ENCODE results near the gene CFAP65. TPM values are rescaled to one million over a fixed set of nuclear protein-coding genes. Genes with fewer than 3 reads are reported as not detected.

CFAP65 gene
- total and polyA plus RNA-seq, 9 of the 15 experiments (the other 6 are each of a cell fraction or from before 2014, with no cell fraction given): not detected

GRCh38 chr2:219038600-219038999, 2.7 kb downstream of the CFAP65 start:
- H4K20me1 ChIP-seq (replicated peaks; ENCODE audit: control insufficient read depth, insufficient read depth, low read length): no peaks in the 10 kb centered on the region
- TF ChIP-seq CHD4 (IDR thresholded peaks at IDR 0.05; ENCODE audit: insufficient read depth, insufficient replicate concordance, low read depth, low read length, poor library complexity, severe bottlenecking): no peak
- no peak for TF ChIP-seq TGIF2 (CRISPR knock-in tag; IDR thresholded peaks at IDR 0.05)
- no peak for TF ChIP-seq ARID2 (IDR thresholded peaks at IDR 0.05)
- no peak for TF ChIP-seq SRF (CRISPR knock-in tag; IDR thresholded peaks at IDR 0.05)
- no peak for TF ChIP-seq ETV6 (IDR thresholded peaks at IDR 0.05; ENCODE audit: borderline replicate concordance in 1 of 2, low read depth in 2 of 2, low read length in 1 of 2)
- TF ChIP-seq ETV6 (CRISPR knock-in tag; IDR thresholded peaks at IDR 0.05; ENCODE audit: borderline replicate concordance): no peak
- no peak for TF ChIP-seq MED1 (CRISPR knock-in tag; IDR thresholded peaks at IDR 0.05; ENCODE audit: borderline replicate concordance)
- TF ChIP-seq CBX8 (IDR thresholded peaks at IDR 0.05; ENCODE audit: borderline replicate concordance, extremely low read depth, low read depth, low read length, poor library complexity, severe bottlenecking): no peak
- TF ChIP-seq MAZ (CRISPR knock-in tag; conservative IDR thresholded peaks at IDR 0.05 in 1 of 2, IDR thresholded peaks at IDR 0.05 in 1 of 2): no peak
- no peak for TF ChIP-seq SNIP1 (IDR thresholded peaks at IDR 0.05; ENCODE audit: low read depth)
- TF ChIP-seq MTA3 (IDR thresholded peaks at IDR 0.05; ENCODE audit: borderline replicate concordance): no peak
- no peak for TF ChIP-seq NCOA2 (IDR thresholded peaks at IDR 0.05; ENCODE audit: partially characterized antibody in 2 of 2)
- no peak for TF ChIP-seq RBM17 (IDR thresholded peaks at IDR 0.05; ENCODE audit: borderline replicate concordance, low read depth, low read length)
- no peak overlapping the region for H3K4me3 ChIP-seq
- H3K4me1 ChIP-seq (replicated peaks in 1 of 2; ENCODE audit: control insufficient read depth in 2 of 2, insufficient read depth in 2 of 2, low read length in 2 of 2): no peaks in the 10 kb centered on the region
- H3K79me2 ChIP-seq (ENCODE audit: control insufficient read depth, insufficient read depth, low read length): no peaks in the 10 kb centered on the region
- H2AFZ ChIP-seq (ENCODE audit: low read depth, low read length): no peak overlapping the region
- no peak for FAIRE-seq
- intact Hi-C loops (cut with micrococcal nuclease): no loop called here
- H3K9ac ChIP-seq (ENCODE audit: insufficient read depth in 1 of 2, low read depth in 2 of 2, low read length in 2 of 2): no peak overlapping the region
- no peaks in the 10 kb centered on the region for H3K9me1 ChIP-seq (ENCODE audit: control insufficient read depth, insufficient read depth, low read length)
- H3K27me3 ChIP-seq (ENCODE audit: control insufficient read depth in 2 of 2, insufficient read depth in 2 of 2, low read length in 2 of 2): peaks cover 3 to 34% of the 10 kb centered on the region in 2 experiments; a peak in 4 of 5 replicates
- ATAC-seq: no peak
- CTCF ChIA-PET (ENCODE audit: low intra/inter-chr PET ratio): interaction anchor here (1.6 kb wide), 1 partner anchor 9 kb away, joined by 6 read pairs; no protein-coding TSS in a partner anchor
- H3K9me3 ChIP-seq (replicated peaks; ENCODE audit: control insufficient read depth, insufficient read depth, low read depth, low read length): no peaks in the 10 kb centered on the region
- 0% methylated on average over 1 of the region's 1 CpG for WGBS (ENCODE audit: insufficient coverage, low coverage, missing lambda C conversion rate)
- no TSS peak for BruUV-seq (replicated peaks)
- no peak overlapping the region for H3K4me2 ChIP-seq (ENCODE audit: insufficient read depth, low read length)
- in situ Hi-C loops (cut with MboI): no loop called here
- H3K27ac ChIP-seq (ENCODE audit: extremely low read depth, low read depth, low read length): no peak overlapping the region
- DNase-seq (ENCODE audit: extremely low read depth in 1 of 4, low spot score in 3 of 4): no peak
- POLR2A ChIA-PET: interaction anchor here (0.7 kb wide), 1 partner anchor 12 kb away, joined by 3 read pairs; no protein-coding TSS in a partner anchor
- H3K36me3 ChIP-seq (ENCODE audit: control insufficient read depth, insufficient read depth, low read length): no peaks in the 10 kb centered on the region

Measured in K562 (cell line).